HG03521 (cell line): Measurements from ENCODE around the gene CNTN4.
"Not testable (repeated sequence)": the region's sequence is repeated elsewhere in the genome, so short reads cannot be mapped to it uniquely, and the experiment has no call there.

Experiments used
- ATAC-seq: cut with Tn5 transposase; IDR thresholded peaks from one replicate; pipeline ENCODE4 v1.9.1; 2021; ENCODE audit warnings: mild to moderate bottlenecking, moderate library complexity; ENCODE audit not compliant: unreplicated experiment

The CNTN4 gene

GRCh38 chr3:2889736-2890135, 791.1 kb downstream of the CNTN4 start:
- ATAC-seq = no peak

DNA sequence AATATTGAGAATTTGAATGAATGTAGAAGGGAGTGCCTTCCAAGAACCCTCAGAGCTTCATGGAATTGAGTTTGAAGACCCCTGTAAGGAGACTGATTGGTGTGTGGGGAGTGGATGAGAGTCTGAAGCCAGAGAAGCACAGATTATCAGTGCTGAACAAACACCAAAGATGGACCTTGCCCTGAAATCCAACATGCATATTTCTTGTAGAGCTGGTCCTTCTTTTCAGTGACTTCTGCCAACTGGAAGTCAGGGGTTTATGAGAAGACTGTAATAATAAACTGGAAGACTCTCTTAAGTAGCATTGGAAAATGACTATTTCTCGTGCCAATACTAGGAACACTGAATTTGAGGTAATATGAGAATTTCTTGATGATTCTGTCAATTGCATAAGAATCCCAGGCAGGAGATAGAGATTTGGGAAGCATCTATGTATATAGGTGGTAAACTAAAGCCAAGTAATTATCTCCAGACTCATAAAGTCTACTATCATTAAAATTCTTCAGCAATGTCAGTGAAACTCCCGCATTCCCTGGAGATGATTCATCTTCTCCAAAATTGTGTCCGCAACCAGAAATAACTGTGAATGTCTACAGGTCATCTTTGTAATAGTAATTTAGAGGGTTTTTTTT, 797.8 kb downstream of the CNTN4 start:
- no peak for ATAC-seq

- ATAC-seq = no peak
Observed at GRCh38 chr3:2897821-2898220, 799.2 kb downstream of the CNTN4 start.

DNA sequence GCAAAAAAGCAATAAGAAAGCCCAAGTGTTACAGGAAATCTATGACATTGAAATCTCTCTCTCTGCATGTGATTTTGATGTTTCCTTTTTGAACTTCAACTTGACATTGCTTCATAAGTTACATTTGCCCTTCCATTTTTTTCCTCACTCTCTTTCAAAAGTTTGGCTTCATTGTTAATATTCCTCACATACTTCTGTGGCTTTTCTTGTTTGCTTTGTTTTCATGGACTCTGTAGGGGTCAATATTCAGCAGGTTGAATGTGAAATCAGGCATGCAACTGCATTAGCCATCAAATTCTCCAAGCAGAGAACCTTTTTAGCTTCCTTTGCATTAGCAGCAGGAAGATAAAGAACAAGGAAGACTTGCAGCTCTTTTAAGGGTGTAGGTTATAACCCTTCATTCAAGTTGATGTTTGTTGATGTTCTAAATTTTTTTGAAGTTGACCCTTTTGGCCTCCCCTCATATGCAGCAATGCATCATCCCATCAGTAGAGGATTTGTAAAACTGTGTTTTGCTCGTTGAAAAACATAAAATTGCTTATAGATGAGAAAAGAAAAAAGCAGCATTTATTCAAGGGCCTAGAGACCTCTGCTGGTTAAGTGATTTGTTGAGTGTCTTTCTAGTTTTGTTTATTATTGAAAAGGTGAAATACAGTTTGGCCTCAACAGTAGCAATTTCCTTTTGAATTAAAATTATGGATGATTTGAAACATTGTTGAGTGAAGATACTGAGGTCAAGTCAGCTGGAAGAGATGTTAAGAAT, 800.1 kb downstream of the CNTN4 start:
- ATAC-seq = no peak

DNA sequence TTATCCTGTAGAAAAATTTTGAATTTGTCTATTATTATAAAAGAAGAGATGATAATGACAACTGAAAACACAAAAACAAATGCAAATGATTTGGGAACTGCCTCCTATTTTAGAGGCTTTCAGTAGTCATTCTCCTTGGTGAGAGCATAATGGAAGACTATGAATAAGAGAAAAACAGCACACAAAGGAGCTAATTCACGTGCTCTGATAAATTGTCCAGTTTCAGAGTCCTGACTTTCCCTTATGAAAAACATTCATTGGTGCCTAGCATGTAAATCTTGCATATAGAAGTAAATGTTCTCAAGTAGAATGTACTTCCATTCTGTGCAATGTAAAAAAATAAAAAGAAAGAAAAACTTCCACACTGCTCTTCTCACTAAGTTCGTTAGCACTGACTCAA, 805.4 kb downstream of the CNTN4 start:
- ATAC-seq = no peak

DNA sequence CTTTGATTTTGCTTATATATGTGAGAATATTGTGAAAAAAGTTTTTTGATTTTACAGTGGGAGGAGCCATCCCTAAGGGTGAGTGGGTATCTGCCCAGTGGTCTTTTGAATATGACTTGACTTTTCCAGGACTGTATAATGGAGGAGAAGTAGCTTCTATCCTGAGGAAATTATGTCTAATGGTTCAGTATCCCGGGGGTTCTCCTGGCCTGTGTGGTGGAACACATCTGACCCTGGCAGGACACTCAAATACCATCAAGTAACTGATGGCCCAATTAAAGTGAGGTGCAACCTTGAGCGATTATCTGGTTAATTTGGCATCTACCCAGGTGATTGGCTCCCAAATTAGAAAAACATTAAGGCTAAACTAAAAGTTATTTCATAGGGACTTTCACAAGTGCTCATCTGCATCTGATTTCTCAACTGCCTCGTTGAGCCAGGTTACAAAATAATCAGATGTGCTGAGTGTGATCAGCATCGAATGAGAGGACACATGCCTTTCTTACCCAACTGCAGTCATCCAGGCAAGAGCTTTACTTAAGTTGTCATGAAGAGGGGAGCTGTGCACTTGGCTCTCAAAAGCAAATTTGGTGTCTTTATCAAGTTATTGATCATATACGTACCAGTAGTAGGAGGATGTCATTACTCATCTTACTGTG, 810.2 kb downstream of the CNTN4 start:
- no peak for ATAC-seq

GRCh38 chr3:2910997-2911396, 812.3 kb downstream of the CNTN4 start:
- no peak for ATAC-seq

GRCh38 chr3:2915826-2916225, 817.2 kb downstream of the CNTN4 start:
- no peak for ATAC-seq

- ATAC-seq = not testable (repeated sequence)
Observed at GRCh38 chr3:2916640-2917039, 818.0 kb downstream of the CNTN4 start.

- no peak for ATAC-seq
Observed at GRCh38 chr3:2920103-2920502, 821.4 kb downstream of the CNTN4 start.

GRCh38 chr3:2921452-2921851, 822.8 kb downstream of the CNTN4 start:
- no peak for ATAC-seq

DNA sequence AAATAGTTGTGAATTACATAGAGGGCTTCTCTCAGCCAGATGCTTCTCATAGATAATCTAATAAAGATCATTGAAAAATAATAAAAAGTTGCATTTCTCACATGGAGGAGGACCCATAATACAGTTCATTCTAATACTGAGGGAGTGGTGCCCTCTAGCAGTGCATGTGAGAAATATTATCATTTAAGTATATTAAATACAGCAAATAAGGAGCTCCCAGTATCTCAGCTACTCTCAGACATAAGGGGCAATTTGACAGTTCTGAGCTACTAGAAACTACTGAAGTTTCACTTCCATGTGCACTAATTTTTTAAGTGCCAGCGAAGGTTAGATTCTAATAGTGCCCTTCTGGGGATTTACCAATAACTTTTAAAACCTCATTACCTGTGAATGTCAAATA, 823.2 kb downstream of the CNTN4 start:
- ATAC-seq = peak; percentile 63

- no peak for ATAC-seq
Observed at GRCh38 chr3:2923390-2923789, 824.7 kb downstream of the CNTN4 start.

DNA sequence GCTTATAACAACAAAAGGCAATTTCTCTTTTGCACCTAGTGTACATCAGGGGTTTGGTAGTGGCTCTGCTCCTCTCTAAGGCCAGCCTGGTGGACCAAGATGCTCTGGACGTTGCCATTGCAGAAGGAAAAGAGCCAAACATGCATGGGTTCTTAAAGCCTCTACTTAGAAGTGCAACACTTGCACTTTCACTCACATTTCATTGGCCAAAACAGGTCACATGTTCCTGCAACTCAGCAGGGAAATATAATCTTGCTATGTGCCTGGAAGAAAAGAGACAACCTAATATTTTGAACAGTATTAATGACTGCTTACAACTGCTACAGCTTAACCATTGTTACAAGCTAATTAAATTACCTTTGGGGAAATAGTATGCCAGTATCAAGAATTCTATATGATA, 828.6 kb downstream of the CNTN4 start:
- ATAC-seq = no peak

DNA sequence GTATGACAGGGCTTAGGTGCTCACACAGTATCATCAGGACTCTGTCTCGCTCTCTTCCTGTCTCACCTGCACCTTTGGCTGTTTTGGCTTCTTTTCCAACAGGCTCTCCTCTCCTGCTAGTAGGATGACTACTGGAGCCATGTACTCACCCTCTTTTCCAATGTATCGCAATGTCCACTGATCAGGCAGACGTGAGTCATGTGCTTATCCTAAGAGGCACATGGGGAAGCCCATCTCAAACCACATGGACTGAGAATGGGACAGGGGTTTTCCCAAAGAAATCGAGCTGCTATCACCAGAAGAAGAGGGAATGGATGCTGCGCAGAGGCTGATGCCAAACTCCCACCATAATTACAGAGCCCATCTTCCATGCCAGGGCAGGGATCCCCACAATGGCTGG, 830.9 kb downstream of the CNTN4 start:
- no peak for ATAC-seq

GRCh38 chr3:2931265-2931664, 832.6 kb downstream of the CNTN4 start:
- no peak for ATAC-seq

GRCh38 chr3:2934541-2934940, 835.9 kb downstream of the CNTN4 start:
- no peak for ATAC-seq

DNA sequence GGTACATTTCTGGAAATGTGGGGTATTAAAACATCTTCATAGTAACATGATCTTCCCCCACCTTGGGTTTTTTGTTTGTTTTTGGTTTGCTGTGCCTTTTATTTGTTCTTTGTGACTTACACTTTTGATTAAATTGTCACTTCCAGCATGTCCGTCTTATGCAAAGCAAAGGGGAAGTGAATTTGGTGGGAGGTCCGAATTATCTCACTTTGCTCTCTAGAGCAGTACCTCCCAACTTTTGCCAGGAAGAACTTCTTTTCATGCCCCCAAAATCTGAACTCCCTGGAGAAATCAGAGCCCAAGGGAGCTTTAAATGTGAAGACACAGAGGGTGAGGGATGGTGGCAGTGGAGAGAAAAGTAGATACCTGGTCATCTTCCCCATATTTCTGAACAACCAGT, 838.4 kb downstream of the CNTN4 start:
- no peak for ATAC-seq

- ATAC-seq = no peak
Observed at GRCh38 chr3:2937592-2937991, 838.9 kb downstream of the CNTN4 start.

DNA sequence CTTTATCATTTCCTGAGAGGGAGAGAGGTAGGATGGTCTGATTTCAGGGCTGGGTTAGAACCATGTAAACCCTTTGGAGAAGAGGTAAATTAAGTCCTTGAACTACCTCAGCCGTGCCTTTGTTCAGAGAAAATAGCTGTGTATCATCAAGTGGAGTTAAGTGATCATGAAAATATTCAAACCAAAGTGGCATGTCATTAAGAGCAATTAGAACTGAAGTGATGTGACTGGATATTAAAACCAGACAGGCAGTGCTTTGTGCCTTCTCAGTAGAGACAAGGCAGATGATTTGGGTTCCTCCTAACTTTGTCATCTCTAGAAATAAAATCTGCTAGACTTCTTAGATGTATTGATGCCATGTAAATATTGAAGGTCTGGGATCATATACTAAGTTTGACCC, 840.0 kb downstream of the CNTN4 start:
- ATAC-seq = no peak

DNA sequence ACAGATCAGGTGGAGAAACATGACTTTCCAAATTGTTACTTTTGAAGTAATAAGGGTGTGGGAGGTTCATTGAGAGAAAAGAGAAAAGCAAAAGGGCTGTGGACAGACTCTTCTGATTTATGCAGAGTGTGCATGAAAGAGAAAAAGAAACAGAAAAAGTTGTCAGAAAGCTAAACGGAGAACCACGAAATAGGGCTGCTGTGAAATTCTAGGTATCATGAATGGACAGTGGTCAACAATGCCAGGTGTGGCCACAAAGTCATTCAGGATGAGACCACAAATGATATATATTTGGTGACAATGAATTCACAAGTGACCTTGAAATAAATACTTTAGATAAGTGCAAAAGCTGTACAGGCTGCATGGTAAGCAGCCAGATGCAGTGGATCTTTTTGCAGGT, 841.4 kb downstream of the CNTN4 start:
- ATAC-seq = no peak

DNA sequence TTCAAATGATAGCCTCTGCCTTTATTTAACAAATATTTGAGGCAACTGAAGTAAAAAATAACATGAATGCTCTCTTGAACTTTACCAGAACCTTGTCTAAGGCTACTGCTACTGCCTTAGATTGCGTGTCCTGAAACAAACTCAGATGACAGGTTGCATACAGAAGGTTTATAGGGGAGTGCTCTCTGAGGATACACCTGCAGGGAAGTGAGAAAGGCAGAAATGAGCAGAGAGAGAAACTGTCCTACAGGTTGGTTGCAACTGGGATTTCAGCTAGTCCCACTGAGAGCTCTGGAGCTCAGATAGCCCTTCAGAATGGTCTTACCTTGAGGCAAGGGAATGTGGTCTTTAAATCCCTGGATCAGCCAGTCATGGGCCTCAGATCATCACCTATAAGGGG, 846.0 kb downstream of the CNTN4 start:
- peak; percentile 83 for ATAC-seq
